Psoas muscle (tissue), 8 donors: ENCODE measurements around the gene TYRP1. TPM values are rescaled to one million over a fixed set of nuclear protein-coding genes. Genes with fewer than 3 reads are reported as not detected.

ENCODE experiments used
- ATAC-seq, 4 donors: fragments of 200-7000 bp; cut with Tn5 transposase; one replicate each; pipeline ENCODE4 v1.9.1; 2020; ENCODE audit warnings: moderate library complexity in 3 of 4, mild to moderate bottlenecking in 2 of 4
- DNase-seq, 2 donors: peaks; one replicate each; pipeline ENCODE4 v3.0.0-alpha.2; 2020
- H3K27ac ChIP-seq: fragments of 200-600 bp; one replicate; pipeline ENCODE4 v1.8.0; 2022
- H3K27me3 ChIP-seq, 3 donors: fragments of 200-600 bp in 1 of 3; one replicate each; pipeline versions ENCODE4 v1.6.1 to v1.8.0; 2013 to 2022; ENCODE audit warnings: low read length in 2 of 3, mild to moderate bottlenecking in 2 of 3, moderate library complexity in 1 of 3; ENCODE audit not compliant: insufficient read depth in 3 of 3
- H3K36me3 ChIP-seq, 2 donors: fragments of 200-600 bp in 1 of 2; one replicate each; pipeline versions ENCODE4 v1.6.1 to v1.8.0; 2013 to 2022; ENCODE audit warnings: low read depth in 1 of 2, mild to moderate bottlenecking in 1 of 2, moderate library complexity in 1 of 2; ENCODE audit not compliant: insufficient read depth in 1 of 2
- H3K4me1 ChIP-seq: fragments of 200-600 bp; one replicate; pipeline ENCODE4 v1.8.0; 2022
- H3K4me3 ChIP-seq: fragments of 200-600 bp; one replicate; pipeline ENCODE4 v1.8.0; 2022; ENCODE audit warnings: mild to moderate bottlenecking
- H3K9me3 ChIP-seq: fragments of 200-600 bp; one replicate; pipeline ENCODE4 v1.8.0; 2022
- WGBS, 3 donors: extraction: QIAGEN DNeasy Blood & Tissue Kit; methylation state at CpG; one replicate each; pipeline versions ENCODE4 v1.1.6 to v1.1.7; 2013; 5-methylcytosine and 5-hydroxymethylcytosine counted together
- intact Hi-C, 2 donors: fragments of 100-400 bp; cut with DNase I; formaldehyde crosslinking; loops; one replicate each; pipeline versions ENCODE4 v1.11.0 to v1.14.2; 2022
- polyA plus RNA-seq, 3 donors: library from polyadenylated mRNA; stranded (reverse); fragments of 200-250 nt; gene quantifications; one replicate each; pipeline ENCODE4 v1.2.3, GENCODE V29; 2013
- total RNA-seq, 4 donors: library from RNA; stranded (reverse); fragmentation: NEBNext Ultra II Directional in 2 of 4; extraction: Animal tissue kit (Norgen Biotek cat#: 25700) in 2 of 4; gene quantifications; one replicate each; pipeline versions ENCODE4 v1.2.1 to v1.2.4, GENCODE V29; 2021 to 2023
- TF ChIP-seq, protein P1 (sequence below): fragments of 200-600 bp; IDR thresholded peaks from one replicate; pipeline ENCODE4 v1.8.0; 2022; ENCODE audit warnings: antibody characterized with exemption
- donor health status: healthy with polysubstance abuse.
- donor health status: DM: no; HTN: no; CAD: no; lungs with moderate emphysema.
- donor health status: Bipolar disorder and iron deficiency.
- donor health status: healthy.
- donor health status: DM: yes; HTN: yes; CAD: no.
- donor health status: DM: no; HTN: no; CAD: no.
- donor health status: DM: no; HTN: no; CAD: no.
- donor health status: DM: yes; HTN: yes; CAD: no.

Gene TYRP1
- total and polyA plus RNA-seq, 7 donors, result 0.31 to 10.7 (median 1.9) TPM

DNA sequence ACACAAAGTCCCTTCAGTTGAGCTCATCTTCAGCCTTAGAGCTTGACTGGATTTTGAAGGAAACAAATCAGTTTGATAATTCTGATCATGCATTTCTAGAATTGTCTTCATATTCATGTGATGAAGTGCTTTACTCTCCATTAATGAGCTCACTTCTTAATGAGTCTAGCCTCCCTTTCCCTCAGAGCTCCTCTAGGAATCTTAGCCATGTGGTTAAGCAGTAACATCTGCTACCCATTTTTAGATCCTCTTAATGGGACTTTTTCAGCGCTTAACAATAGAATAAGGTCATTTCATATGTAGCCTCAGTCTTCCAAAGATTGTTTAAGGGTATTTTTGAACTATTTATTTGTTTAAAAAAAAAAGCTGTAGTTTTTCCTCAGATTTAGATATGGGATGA, 44.7 kb downstream of the TYRP1 start:
- 0 to 3% (median 0%) methylated on average over 1 of the region's 1 CpG for WGBS, 3 donors

DNA sequence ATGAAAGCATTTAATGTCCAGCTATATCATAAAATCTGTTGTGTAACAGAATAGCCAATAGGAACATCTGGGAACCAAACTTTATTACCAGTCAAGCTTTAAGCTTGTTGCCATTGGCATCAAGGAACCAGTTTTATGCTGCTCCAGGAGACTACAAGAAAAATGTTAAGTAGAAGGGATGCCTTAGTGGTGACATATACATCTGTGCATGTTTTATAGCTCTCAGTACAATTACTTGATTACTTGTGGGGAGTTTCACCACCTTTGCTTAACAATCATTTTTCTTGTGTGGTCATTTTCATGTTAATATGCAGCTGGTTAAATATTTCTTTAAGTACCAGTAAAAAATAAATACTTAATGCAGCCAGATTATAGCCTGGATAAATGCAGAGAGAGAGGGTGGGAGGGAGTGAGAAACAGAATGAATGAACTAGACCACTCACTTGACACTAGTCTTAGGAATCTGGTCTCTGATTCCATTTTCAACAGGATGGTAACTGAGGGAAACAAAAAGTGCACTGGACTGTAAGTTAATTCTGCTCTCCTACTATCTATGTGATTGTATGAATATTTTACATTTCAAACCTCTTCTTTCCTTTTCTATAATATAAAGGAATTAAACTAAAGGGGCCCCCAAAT, 45.9 kb downstream of the TYRP1 start:
- H3K36me3 ChIP-seq, result no peaks in the 10 kb centered on the region
- intact Hi-C loops, result no loop called here
- DNase-seq (no peak), ATAC-seq (no peak)
- no peaks in the 10 kb centered on the region for H3K27me3 ChIP-seq
- no peaks in the 10 kb centered on the region for H3K4me1 ChIP-seq
- H3K27ac ChIP-seq, result no peak overlapping the region
- TF ChIP-seq, protein P1, sequence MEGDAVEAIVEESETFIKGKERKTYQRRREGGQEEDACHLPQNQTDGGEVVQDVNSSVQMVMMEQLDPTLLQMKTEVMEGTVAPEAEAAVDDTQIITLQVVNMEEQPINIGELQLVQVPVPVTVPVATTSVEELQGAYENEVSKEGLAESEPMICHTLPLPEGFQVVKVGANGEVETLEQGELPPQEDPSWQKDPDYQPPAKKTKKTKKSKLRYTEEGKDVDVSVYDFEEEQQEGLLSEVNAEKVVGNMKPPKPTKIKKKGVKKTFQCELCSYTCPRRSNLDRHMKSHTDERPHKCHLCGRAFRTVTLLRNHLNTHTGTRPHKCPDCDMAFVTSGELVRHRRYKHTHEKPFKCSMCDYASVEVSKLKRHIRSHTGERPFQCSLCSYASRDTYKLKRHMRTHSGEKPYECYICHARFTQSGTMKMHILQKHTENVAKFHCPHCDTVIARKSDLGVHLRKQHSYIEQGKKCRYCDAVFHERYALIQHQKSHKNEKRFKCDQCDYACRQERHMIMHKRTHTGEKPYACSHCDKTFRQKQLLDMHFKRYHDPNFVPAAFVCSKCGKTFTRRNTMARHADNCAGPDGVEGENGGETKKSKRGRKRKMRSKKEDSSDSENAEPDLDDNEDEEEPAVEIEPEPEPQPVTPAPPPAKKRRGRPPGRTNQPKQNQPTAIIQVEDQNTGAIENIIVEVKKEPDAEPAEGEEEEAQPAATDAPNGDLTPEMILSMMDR, result no peak
- H3K4me3 ChIP-seq, result no peak overlapping the region
- no peaks in the 10 kb centered on the region for H3K9me3 ChIP-seq

More for the DNA sequence above, 44.7 kb downstream of the TYRP1 start:
- Histone ChIP-seq H3K4me1 (no peaks in the 10 kb centered on the region), H3K27me3 (no peaks in the 10 kb centered on the region), H3K36me3 (no peaks in the 10 kb centered on the region), H3K4me3 (no peak overlapping the region), H3K27ac (no peak overlapping the region), H3K9me3 (no peaks in the 10 kb centered on the region)
- no peak for ATAC-seq
- intact Hi-C loops, result no loop called here
- TF ChIP-seq, protein P1, result no peak
- no peak for DNase-seq

DNA sequence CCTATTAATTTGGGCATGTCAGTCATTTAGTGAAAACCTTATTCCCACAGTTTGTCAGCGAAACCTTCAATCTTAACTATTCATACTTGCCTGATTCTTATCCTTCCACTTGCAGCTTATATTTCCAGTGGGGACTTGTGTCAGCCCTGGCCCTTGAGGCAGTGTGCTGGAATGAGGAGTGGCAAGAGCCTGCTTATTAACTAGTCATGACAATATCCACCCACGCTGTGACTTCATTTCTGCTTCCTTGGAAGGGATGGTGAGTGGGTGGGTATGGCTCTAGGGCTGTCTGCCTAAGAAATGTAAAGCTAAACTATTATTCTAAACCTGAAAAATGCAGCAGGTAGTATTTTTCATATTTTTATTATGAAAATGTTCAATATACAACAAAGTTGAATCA, 47.7 kb downstream of the TYRP1 start:
- no peaks in the 10 kb centered on the region for H3K36me3 ChIP-seq
- H3K4me3 ChIP-seq, result no peak overlapping the region
- intact Hi-C loops, result loop anchor here in 1 of 2 donors (5.0 kb wide), 1 partner anchor 36 kb away; the partner anchor contains the start of gene LURAP1L
- ATAC-seq (no peak), DNase-seq (no peak)
- H3K27me3 ChIP-seq, result no peaks in the 10 kb centered on the region
- TF ChIP-seq, protein P1, result no peak
- H3K4me1 ChIP-seq, result no peaks in the 10 kb centered on the region
- no peaks in the 10 kb centered on the region for H3K9me3 ChIP-seq
- no peak overlapping the region for H3K27ac ChIP-seq
- 86 to 87% (median 87%) methylated on average over 2 of the region's 2 CpGs for WGBS, 3 donors

DNA sequence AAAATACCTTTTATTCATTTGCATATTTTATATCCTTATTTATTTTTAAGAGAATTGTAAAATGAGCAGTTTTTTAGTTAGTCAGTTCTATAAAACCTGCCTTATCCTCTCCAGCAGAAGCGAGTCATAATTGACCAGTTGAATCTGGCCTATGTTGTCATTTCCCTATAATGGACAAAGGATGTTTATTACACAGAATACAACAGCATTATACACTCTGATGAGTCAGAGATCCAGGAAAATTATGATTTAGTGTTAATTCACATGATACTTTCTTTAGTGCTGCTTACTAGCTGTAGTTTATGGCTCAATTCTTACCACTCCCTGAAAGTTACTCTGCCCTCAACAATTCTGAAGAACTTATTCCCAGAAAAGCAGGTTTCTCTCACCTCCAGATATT, 54.8 kb downstream of the TYRP1 start:
- 84 to 93% (median 89%) methylated on average over 1 of the region's 1 CpG for WGBS, 3 donors
- TF ChIP-seq, protein P1, result no peak
- no peak for DNase-seq
- Histone ChIP-seq H3K4me1 (no peaks in the 10 kb centered on the region), H3K27me3 (no peaks in the 10 kb centered on the region), H3K9me3 (no peaks in the 10 kb centered on the region), H3K4me3 (no peak overlapping the region), H3K36me3 (no peaks in the 10 kb centered on the region), H3K27ac (no peak overlapping the region)
- intact Hi-C loops, result no loop called here
- ATAC-seq, result no peak

DNA sequence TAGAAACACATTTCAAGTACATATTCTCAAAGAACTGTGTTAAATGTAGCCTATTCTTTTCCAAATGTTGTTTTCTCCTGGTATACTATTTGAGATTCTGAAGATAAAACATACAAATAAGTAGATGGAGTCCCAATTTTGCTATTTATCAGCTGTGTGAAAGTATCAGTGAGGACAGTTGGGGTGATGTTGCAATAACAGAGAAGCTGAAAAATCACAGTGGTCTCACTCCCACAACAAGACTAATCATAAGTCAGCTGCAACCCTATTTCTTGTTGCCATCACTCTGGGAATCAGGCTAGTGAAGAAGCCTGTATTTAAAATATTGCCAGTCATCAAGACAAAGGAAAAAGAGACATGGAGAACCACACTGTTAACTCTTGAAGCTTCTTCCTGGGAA, 55.8 kb downstream of the TYRP1 start:
- no peak overlapping the region for H3K4me3 ChIP-seq
- DNase-seq, result no peak
- H3K36me3 ChIP-seq, result no peaks in the 10 kb centered on the region
- H3K27ac ChIP-seq, result no peak overlapping the region
- no peaks in the 10 kb centered on the region for H3K9me3 ChIP-seq
- no peaks in the 10 kb centered on the region for H3K4me1 ChIP-seq
- intact Hi-C loops, result no loop called here
- TF ChIP-seq, protein P1, result no peak
- H3K27me3 ChIP-seq, result no peaks in the 10 kb centered on the region
- ATAC-seq, result no peak
